Hepatocyte (in vitro differentiated cells): Measurements from ENCODE around the gene DGKI. TPM values are rescaled to one million over a fixed set of nuclear protein-coding genes. Genes with fewer than 3 reads are reported as not detected.
"Not testable (repeated sequence)": the region's sequence is repeated elsewhere in the genome, so short reads cannot be mapped to it uniquely, and the experiment has no call there.

Source experiments
- DNase-seq: peaks from one replicate; pipeline ENCODE4 v3.0.0-alpha.2; 2016; ENCODE audit warnings: low spot score
- H2AFZ ChIP-seq: fragments of 200-600 bp; sonication (generic); 2 replicates; pipeline ENCODE4 v1.6.0; 2016; ENCODE audit warnings: antibody characterized with exemption, mild to moderate bottlenecking
- H3K27ac ChIP-seq: fragments of 200-600 bp; sonication (generic); 2 replicates; pipeline ENCODE4 v1.5.1; 2016; ENCODE audit warnings: mild to moderate bottlenecking
- H3K27me3 ChIP-seq: fragments of 200-600 bp; sonication (generic); 2 replicates; pipeline ENCODE4 v1.6.1; 2016
- H3K36me3 ChIP-seq: fragments of 200-600 bp; sonication (generic); replicated peaks from 2 replicates; pipeline ENCODE4 v1.5.1; 2016; ENCODE audit warnings: low read depth; ENCODE audit not compliant: insufficient read depth
- H3K4me1 ChIP-seq: fragments of 200-600 bp; sonication (generic); 2 replicates; pipeline ENCODE4 v1.5.1; 2016; ENCODE audit warnings: mild to moderate bottlenecking, moderate library complexity; ENCODE audit not compliant: insufficient read depth
- H3K4me2 ChIP-seq: fragments of 200-600 bp; sonication (generic); 2 replicates; pipeline ENCODE4 v1.6.0; 2016
- H3K4me3 ChIP-seq: fragments of 200-600 bp; sonication (generic); 2 replicates; pipeline ENCODE4 v1.5.1; 2016; ENCODE audit warnings: mild to moderate bottlenecking
- H3K79me2 ChIP-seq: fragments of 200-600 bp; sonication (generic); 2 replicates; pipeline ENCODE4 v1.6.0; 2017; ENCODE audit warnings: mild to moderate bottlenecking
- H3K9me2 ChIP-seq: fragments of 200-600 bp; sonication (generic); replicated peaks from 2 replicates; pipeline ENCODE4 v1.6.0; 2017; ENCODE audit warnings: mild to moderate bottlenecking; ENCODE audit not compliant: insufficient read depth
- H3K9me3 ChIP-seq: fragments of 200-600 bp; sonication (generic); 2 replicates; pipeline ENCODE4 v1.5.1; 2016; ENCODE audit warnings: low read depth, mild to moderate bottlenecking
- H4K20me1 ChIP-seq: fragments of 200-600 bp; sonication (generic); 2 replicates; pipeline ENCODE4 v1.6.0; 2016; ENCODE audit warnings: mild to moderate bottlenecking; ENCODE audit not compliant: insufficient read depth, poor library complexity, severe bottlenecking
- EZH2 ChIP-seq: fragments of 200-600 bp; sonication (generic); IDR thresholded peaks from 2 replicates; pipeline ENCODE4 v1.6.1; 2016; ENCODE audit warnings: antibody characterized with exemption, mild to moderate bottlenecking, borderline replicate concordance
- EZH2phosphoT487 ChIP-seq: fragments of 200-600 bp; sonication (generic); IDR thresholded peaks from one replicate; pipeline ENCODE4 v1.6.1; 2018; ENCODE audit warnings: antibody characterized with exemption, mild to moderate bottlenecking, low read depth, moderate library complexity; ENCODE audit not compliant: unreplicated experiment, severe bottlenecking
- WGBS: methylation state at CpG from one replicate; pipeline ENCODE4 v1.1.6; 2016; ENCODE audit warnings: low lambda C conversion rate; ENCODE audit errors: missing lambda C conversion rate; 5-methylcytosine and 5-hydroxymethylcytosine counted together
- polyA plus RNA-seq: library from polyadenylated mRNA; unstranded; fragments of >200 nt; fragmentation: Nextera tagmentation; extraction: Ambion mirVana; gene quantifications from 2 replicates; pipeline ENCODE4 v1.2.1, GENCODE V29; 2016
- total RNA-seq: library from RNA; depleted of rRNA; stranded (reverse); fragments of >200 nt; gene quantifications from 2 replicates; pipeline ENCODE4 v1.2.3, GENCODE V29; 2014
- TF ChIP-seq, protein P1 (sequence below): fragments of 200-600 bp; sonication (generic); IDR thresholded peaks from 2 replicates; pipeline ENCODE4 v1.5.1; 2016; ENCODE audit warnings: antibody characterized with exemption, mild to moderate bottlenecking; ENCODE audit not compliant: poor library complexity

Gene DGKI
- total and polyA plus RNA-seq, 2 experiments from 2014 or later = 0.47 to 1.8 TPM

GRCh38 chr7:137453356-137453755 is 393.4 kb downstream of the DGKI start:
- TF ChIP-seq, protein P1, sequence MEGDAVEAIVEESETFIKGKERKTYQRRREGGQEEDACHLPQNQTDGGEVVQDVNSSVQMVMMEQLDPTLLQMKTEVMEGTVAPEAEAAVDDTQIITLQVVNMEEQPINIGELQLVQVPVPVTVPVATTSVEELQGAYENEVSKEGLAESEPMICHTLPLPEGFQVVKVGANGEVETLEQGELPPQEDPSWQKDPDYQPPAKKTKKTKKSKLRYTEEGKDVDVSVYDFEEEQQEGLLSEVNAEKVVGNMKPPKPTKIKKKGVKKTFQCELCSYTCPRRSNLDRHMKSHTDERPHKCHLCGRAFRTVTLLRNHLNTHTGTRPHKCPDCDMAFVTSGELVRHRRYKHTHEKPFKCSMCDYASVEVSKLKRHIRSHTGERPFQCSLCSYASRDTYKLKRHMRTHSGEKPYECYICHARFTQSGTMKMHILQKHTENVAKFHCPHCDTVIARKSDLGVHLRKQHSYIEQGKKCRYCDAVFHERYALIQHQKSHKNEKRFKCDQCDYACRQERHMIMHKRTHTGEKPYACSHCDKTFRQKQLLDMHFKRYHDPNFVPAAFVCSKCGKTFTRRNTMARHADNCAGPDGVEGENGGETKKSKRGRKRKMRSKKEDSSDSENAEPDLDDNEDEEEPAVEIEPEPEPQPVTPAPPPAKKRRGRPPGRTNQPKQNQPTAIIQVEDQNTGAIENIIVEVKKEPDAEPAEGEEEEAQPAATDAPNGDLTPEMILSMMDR = no peak
- TF ChIP-seq EZH2 = no peak
- no peak for TF ChIP-seq EZH2phosphoT487
- no peak overlapping the region for H2AFZ ChIP-seq
- H3K9me2 ChIP-seq = no peaks in the 10 kb centered on the region
- WGBS = 78% methylated on average over 2 of the region's 2 CpGs
- no peak overlapping the region for H3K4me3 ChIP-seq
- no peaks in the 10 kb centered on the region for H4K20me1 ChIP-seq
- H3K36me3 ChIP-seq = no peaks in the 10 kb centered on the region
- no peak for DNase-seq
- no peak overlapping the region for H3K27ac ChIP-seq
- no peaks in the 10 kb centered on the region for H3K79me2 ChIP-seq
- H3K4me1 ChIP-seq = no peaks in the 10 kb centered on the region
- H3K27me3 ChIP-seq = no peaks in the 10 kb centered on the region
- H3K4me2 ChIP-seq = no peak overlapping the region
- no peaks in the 10 kb centered on the region for H3K9me3 ChIP-seq

DNA sequence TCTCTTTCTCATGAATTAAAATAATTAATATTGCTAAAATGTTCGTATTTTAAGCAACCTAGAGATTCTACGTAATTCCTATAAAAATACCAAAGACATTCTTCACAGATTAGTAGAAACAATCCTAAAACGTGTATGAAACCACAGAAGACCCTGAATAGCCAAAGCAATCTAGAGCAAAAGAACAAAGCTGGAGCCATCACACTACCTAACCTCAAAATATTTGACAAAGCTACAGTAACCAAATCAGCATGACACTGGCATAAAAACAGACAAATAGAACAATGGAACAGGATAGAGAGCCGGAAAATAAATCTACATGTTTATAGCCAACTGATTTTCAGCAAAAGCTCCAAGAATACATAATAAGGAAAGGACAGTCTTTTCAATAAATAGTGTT is 397.8 kb downstream of the DGKI start:
- 85% methylated on average over 4 of the region's 4 CpGs for WGBS

GRCh38 chr7:137448572-137448971 is 398.2 kb downstream of the DGKI start:
- not testable (repeated sequence) for DNase-seq, H3K27ac ChIP-seq, H3K4me1 ChIP-seq, H3K4me3 ChIP-seq, H3K4me2 ChIP-seq, H4K20me1 ChIP-seq, H3K79me2 ChIP-seq, H3K36me3 ChIP-seq, H2AFZ ChIP-seq, H3K27me3 ChIP-seq, H3K9me3 ChIP-seq, H3K9me2 ChIP-seq
- WGBS = 91% methylated on average over 1 of the region's 1 CpG

More for the DNA sequence above, 397.8 kb downstream of the DGKI start:
- H3K4me2 ChIP-seq = no peak overlapping the region
- no peaks in the 10 kb centered on the region for H3K9me3 ChIP-seq
- no peak overlapping the region for H3K4me3 ChIP-seq
- H2AFZ ChIP-seq = no peak overlapping the region
- no peaks in the 10 kb centered on the region for H3K4me1 ChIP-seq
- H3K27ac ChIP-seq = no peak overlapping the region
- no peaks in the 10 kb centered on the region for H3K9me2 ChIP-seq
- TF ChIP-seq, protein P1 = no peak
- TF ChIP-seq EZH2 (no peak), EZH2phosphoT487 (no peak)
- H4K20me1 ChIP-seq = no peaks in the 10 kb centered on the region
- DNase-seq = no peak
- no peaks in the 10 kb centered on the region for H3K27me3 ChIP-seq
- H3K36me3 ChIP-seq = no peaks in the 10 kb centered on the region
- H3K79me2 ChIP-seq = no peaks in the 10 kb centered on the region

- Histone ChIP-seq H3K4me1 (no peaks in the 10 kb centered on the region), H2AFZ (no peak overlapping the region), H3K9me3 (no peaks in the 10 kb centered on the region), H3K79me2 (no peaks in the 10 kb centered on the region), H3K27ac (no peak overlapping the region), H4K20me1 (no peaks in the 10 kb centered on the region), H3K36me3 (no peaks in the 10 kb centered on the region), H3K4me2 (no peak overlapping the region), H3K9me2 (no peaks in the 10 kb centered on the region), H3K27me3 (no peaks in the 10 kb centered on the region), H3K4me3 (no peak overlapping the region)
- WGBS = 73% methylated on average over 3 of the region's 3 CpGs
- TF ChIP-seq EZH2phosphoT487 (no peak), EZH2 (no peak)
- TF ChIP-seq, protein P1 = no peak
- no peak for DNase-seq
Measured at GRCh38 chr7:137446025-137446424, 400.7 kb downstream of the DGKI start.
